Osteocyte (in vitro differentiated cells): ENCODE results near the gene IFI16. TPM values are rescaled to one million over a fixed set of nuclear protein-coding genes. Genes with fewer than 3 reads are reported as not detected.
"Not testable (repeated sequence)": the region's sequence is repeated elsewhere in the genome, so short reads cannot be mapped to it uniquely, and the experiment has no call there.

Experiments
- DNase-seq: peaks from one replicate; pipeline ENCODE4 v3.0.0; 2021; ENCODE audit warnings: mixed read lengths; ENCODE audit not compliant: unreplicated experiment; ENCODE audit errors: extremely low spot score
- H3K27ac Mint-ChIP-seq: one replicate; pipeline ENCODE4 v1.8.0; 2021; ENCODE audit warnings: mild to moderate bottlenecking, mixed read lengths; ENCODE audit not compliant: unreplicated experiment
- H3K27me3 Mint-ChIP-seq: one replicate; pipeline ENCODE4 v1.8.0; 2021; ENCODE audit warnings: mixed read lengths; ENCODE audit not compliant: unreplicated experiment
- H3K36me3 Mint-ChIP-seq: one replicate; pipeline ENCODE4 v1.8.0; 2021; ENCODE audit warnings: mixed read lengths; ENCODE audit not compliant: unreplicated experiment
- H3K4me1 Mint-ChIP-seq: one replicate; pipeline ENCODE4 v1.8.0; 2021; ENCODE audit warnings: mixed read lengths; ENCODE audit not compliant: unreplicated experiment
- H3K4me3 Mint-ChIP-seq: one replicate; pipeline ENCODE4 v1.8.0; 2021; ENCODE audit warnings: mild to moderate bottlenecking, moderate library complexity, mixed read lengths; ENCODE audit not compliant: unreplicated experiment
- H3K9me3 Mint-ChIP-seq: one replicate; pipeline ENCODE4 v1.8.0; 2021; ENCODE audit warnings: mixed read lengths; ENCODE audit not compliant: unreplicated experiment
- CTCF ChIP-seq: fragments of 200-600 bp; sonication (generic); IDR thresholded peaks from 2 replicates; pipeline ENCODE4 v1.5.0; 2021; ENCODE audit warnings: antibody characterized with exemption, mild to moderate bottlenecking, moderate library complexity
- total RNA-seq: library from RNA; stranded (reverse); gene quantifications from 2 replicates; pipeline ENCODE4 v1.2.1, GENCODE V29; 2021

Gene IFI16
- total RNA-seq, 1 donor from 2014 or later = 62.4 TPM

GRCh38 chr1:159030877-159031447 is 21.3 kb downstream of the IFI16 start:
- Mint-ChIP-seq H3K36me3 (peaks cover 55% of the 10 kb centered on the region), H3K4me3 (no peak overlapping the region), H3K27ac (no peak overlapping the region)

DNA sequence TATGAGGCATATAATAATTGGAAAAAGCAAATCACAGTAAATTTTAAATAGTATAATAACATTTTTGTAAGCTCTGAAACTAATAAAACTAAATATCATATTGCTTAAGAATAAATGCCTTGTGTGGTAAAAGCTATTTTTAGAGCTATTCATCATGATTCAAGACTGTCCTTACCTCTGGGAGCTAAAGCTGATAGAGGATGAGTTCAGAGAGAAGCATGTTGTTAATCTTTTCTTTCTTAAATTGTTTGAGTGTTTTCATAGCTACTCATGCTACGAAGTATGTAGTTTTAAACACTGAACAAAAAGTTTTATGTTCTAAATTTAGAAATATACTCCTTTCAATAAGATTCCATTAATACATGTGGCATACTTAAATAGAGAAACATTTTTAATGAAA is 30.5 kb downstream of the IFI16 start:
- peaks cover 4% of the 10 kb centered on the region for H3K4me1 Mint-ChIP-seq
- H3K9me3 Mint-ChIP-seq = no peaks in the 10 kb centered on the region
- H3K27me3 Mint-ChIP-seq = no peaks in the 10 kb centered on the region
- H3K4me3 Mint-ChIP-seq = no peak overlapping the region
- H3K36me3 Mint-ChIP-seq = peaks cover 39% of the 10 kb centered on the region
- H3K27ac Mint-ChIP-seq = no peak overlapping the region
- DNase-seq = no peak
- no peak for TF ChIP-seq CTCF

More at GRCh38 chr1:159030877-159031447, 21.3 kb downstream of the IFI16 start:
- Mint-ChIP-seq H3K27me3 (no peaks in the 10 kb centered on the region), H3K9me3 (peaks cover 4% of the 10 kb centered on the region), H3K4me1 (peaks cover 15% of the 10 kb centered on the region)
- DNase-seq = no peak
- no peak for TF ChIP-seq CTCF

DNA sequence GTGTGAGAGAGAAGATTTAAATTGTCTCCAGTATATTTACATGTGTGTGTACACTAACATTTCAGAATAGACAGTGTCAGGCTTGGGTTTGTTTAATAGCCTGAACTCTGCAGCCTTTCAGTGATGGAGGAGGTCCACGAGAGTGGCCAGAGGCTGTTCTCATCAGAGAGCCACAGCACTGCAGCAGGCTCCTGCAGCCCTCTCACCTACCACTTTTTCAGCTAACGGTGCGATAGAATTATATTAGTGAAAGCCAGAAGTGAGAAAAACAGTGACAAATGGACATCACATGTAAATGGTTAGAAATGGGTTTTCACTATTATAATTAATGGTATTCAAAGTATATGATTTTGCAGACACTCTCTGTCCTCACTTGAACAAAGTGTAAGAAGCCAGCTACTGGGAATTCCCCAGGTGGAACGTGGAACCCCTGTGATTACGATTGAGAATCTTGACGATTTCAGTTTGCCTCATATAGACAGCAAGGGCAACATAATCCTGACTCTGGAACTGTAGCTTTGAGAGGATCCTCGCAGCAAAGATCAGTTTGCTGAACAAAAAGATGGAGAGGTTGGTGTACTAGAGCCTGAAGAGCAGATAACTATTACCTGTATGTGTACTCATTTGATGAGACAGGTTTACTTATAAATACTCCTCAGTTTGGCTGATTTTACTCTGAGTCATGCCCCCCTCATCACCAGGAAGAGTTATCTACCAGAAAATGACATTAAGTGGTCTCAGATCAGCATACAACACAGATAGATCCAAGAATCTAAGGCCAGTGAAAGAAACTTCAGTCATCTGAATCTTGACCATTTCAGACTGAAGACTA is 31.4 kb downstream of the IFI16 start:
- Mint-ChIP-seq H3K4me3 (no peak overlapping the region), H3K4me1 (peaks cover 4% of the 10 kb centered on the region), H3K9me3 (no peaks in the 10 kb centered on the region), H3K27me3 (no peaks in the 10 kb centered on the region), H3K27ac (no peak overlapping the region), H3K36me3 (peaks cover 37% of the 10 kb centered on the region)
- TF ChIP-seq CTCF = no peak
- DNase-seq = no peak

- not testable (repeated sequence) for DNase-seq, H3K4me1 Mint-ChIP-seq, H3K27ac Mint-ChIP-seq, H3K4me3 Mint-ChIP-seq, H3K27me3 Mint-ChIP-seq, H3K9me3 Mint-ChIP-seq
- peaks cover 41% of the 10 kb centered on the region for H3K36me3 Mint-ChIP-seq
These were observed 36.8 kb downstream of the IFI16 start for GRCh38 chr1:159046486-159046885.

- H3K4me1 Mint-ChIP-seq = peaks cover 13% of the 10 kb centered on the region
- DNase-seq = no peak
- H3K27me3 Mint-ChIP-seq = no peaks in the 10 kb centered on the region
These were observed 41.7 kb downstream of the IFI16 start for GRCh38 chr1:159051436-159051835.

More at GRCh38 chr1:159051436-159051835, 41.7 kb downstream of the IFI16 start:
- no peak for TF ChIP-seq CTCF
- Mint-ChIP-seq H3K4me3 (no peak overlapping the region), H3K9me3 (no peaks in the 10 kb centered on the region), H3K36me3 (peaks cover 60% of the 10 kb centered on the region), H3K27ac (no peak overlapping the region)
